ENCODE measurements around the gene ASIC4.

Gene ASIC4

GRCh38 chr2:219559156-219559915 is 45.1 kb downstream of the ASIC4 start:
- H3K36me3 ChIP-seq (ENCODE audit: control insufficient read depth, insufficient read depth, low read length), result no peaks in the 10 kb centered on the region

GRCh38 chr2:219560037-219560892 is 46.0 kb downstream of the ASIC4 start:
- Histone ChIP-seq H3K36me3 (ENCODE audit: control insufficient read depth, insufficient read depth, low read length) (no peaks in the 10 kb centered on the region), H3K27ac (ENCODE audit: low read depth, low read length) (no peak overlapping the region), H3K4me3 (ENCODE audit: low read length) (no peak overlapping the region), H3K27me3 (ENCODE audit: control insufficient read depth, insufficient read depth, low read length) (no peaks in the 10 kb centered on the region), H3K4me1 (ENCODE audit: control insufficient read depth, insufficient read depth, low read length) (no peaks in the 10 kb centered on the region), H3K9ac (ENCODE audit: low read length) (no peak overlapping the region)

More at GRCh38 chr2:219559156-219559915, 45.1 kb downstream of the ASIC4 start:
- Histone ChIP-seq H3K4me1 (ENCODE audit: control insufficient read depth, insufficient read depth, low read length) (no peaks in the 10 kb centered on the region), H3K27ac (ENCODE audit: low read depth, low read length) (no peak overlapping the region), H3K27me3 (ENCODE audit: control insufficient read depth, insufficient read depth, low read length) (no peaks in the 10 kb centered on the region), H3K9ac (ENCODE audit: low read length) (no peak overlapping the region), H3K4me3 (ENCODE audit: low read length) (no peak overlapping the region)

GRCh38 chr2:219560893-219561178 is 46.6 kb downstream of the ASIC4 start:
- no peak overlapping the region for H3K4me3 ChIP-seq (ENCODE audit: low read length)
- no peak overlapping the region for H3K9ac ChIP-seq (ENCODE audit: low read length)
- H3K27ac ChIP-seq (ENCODE audit: low read depth, low read length), result no peak overlapping the region
- H3K36me3 ChIP-seq (ENCODE audit: control insufficient read depth, insufficient read depth, low read length), result no peaks in the 10 kb centered on the region
- H3K4me1 ChIP-seq (ENCODE audit: control insufficient read depth, insufficient read depth, low read length), result no peaks in the 10 kb centered on the region
- H3K27me3 ChIP-seq (ENCODE audit: control insufficient read depth, insufficient read depth, low read length), result no peaks in the 10 kb centered on the region

GRCh38 chr2:219561179-219562048 is 47.1 kb downstream of the ASIC4 start:
- Histone ChIP-seq H3K9ac (ENCODE audit: low read length) (no peak overlapping the region), H3K4me1 (ENCODE audit: control insufficient read depth, insufficient read depth, low read length) (no peaks in the 10 kb centered on the region), H3K4me3 (ENCODE audit: low read length) (no peak overlapping the region), H3K27ac (ENCODE audit: low read depth, low read length) (no peak overlapping the region), H3K27me3 (ENCODE audit: control insufficient read depth, insufficient read depth, low read length) (no peaks in the 10 kb centered on the region), H3K36me3 (ENCODE audit: control insufficient read depth, insufficient read depth, low read length) (no peaks in the 10 kb centered on the region)

- Histone ChIP-seq H3K27me3 (ENCODE audit: control insufficient read depth, insufficient read depth, low read length) (no peaks in the 10 kb centered on the region), H3K27ac (ENCODE audit: low read depth, low read length) (no peak overlapping the region), H3K9ac (ENCODE audit: low read length) (no peak overlapping the region), H3K4me1 (ENCODE audit: control insufficient read depth, insufficient read depth, low read length) (no peaks in the 10 kb centered on the region), H3K4me3 (ENCODE audit: low read length) (no peak overlapping the region), H3K36me3 (ENCODE audit: control insufficient read depth, insufficient read depth, low read length) (peaks cover 3% of the 10 kb centered on the region)
Observed at GRCh38 chr2:219562049-219563020, 48.1 kb downstream of the ASIC4 start.

- Histone ChIP-seq H3K36me3 (ENCODE audit: control insufficient read depth, insufficient read depth, low read length) (peaks cover 3% of the 10 kb centered on the region), H3K27me3 (ENCODE audit: control insufficient read depth, insufficient read depth, low read length) (no peaks in the 10 kb centered on the region), H3K9ac (ENCODE audit: low read length) (no peak overlapping the region), H3K4me3 (ENCODE audit: low read length) (no peak overlapping the region), H3K4me1 (ENCODE audit: control insufficient read depth, insufficient read depth, low read length) (no peaks in the 10 kb centered on the region), H3K27ac (ENCODE audit: low read depth, low read length) (no peak overlapping the region)
Observed at GRCh38 chr2:219563271-219563928, 49.1 kb downstream of the ASIC4 start.

DNA sequence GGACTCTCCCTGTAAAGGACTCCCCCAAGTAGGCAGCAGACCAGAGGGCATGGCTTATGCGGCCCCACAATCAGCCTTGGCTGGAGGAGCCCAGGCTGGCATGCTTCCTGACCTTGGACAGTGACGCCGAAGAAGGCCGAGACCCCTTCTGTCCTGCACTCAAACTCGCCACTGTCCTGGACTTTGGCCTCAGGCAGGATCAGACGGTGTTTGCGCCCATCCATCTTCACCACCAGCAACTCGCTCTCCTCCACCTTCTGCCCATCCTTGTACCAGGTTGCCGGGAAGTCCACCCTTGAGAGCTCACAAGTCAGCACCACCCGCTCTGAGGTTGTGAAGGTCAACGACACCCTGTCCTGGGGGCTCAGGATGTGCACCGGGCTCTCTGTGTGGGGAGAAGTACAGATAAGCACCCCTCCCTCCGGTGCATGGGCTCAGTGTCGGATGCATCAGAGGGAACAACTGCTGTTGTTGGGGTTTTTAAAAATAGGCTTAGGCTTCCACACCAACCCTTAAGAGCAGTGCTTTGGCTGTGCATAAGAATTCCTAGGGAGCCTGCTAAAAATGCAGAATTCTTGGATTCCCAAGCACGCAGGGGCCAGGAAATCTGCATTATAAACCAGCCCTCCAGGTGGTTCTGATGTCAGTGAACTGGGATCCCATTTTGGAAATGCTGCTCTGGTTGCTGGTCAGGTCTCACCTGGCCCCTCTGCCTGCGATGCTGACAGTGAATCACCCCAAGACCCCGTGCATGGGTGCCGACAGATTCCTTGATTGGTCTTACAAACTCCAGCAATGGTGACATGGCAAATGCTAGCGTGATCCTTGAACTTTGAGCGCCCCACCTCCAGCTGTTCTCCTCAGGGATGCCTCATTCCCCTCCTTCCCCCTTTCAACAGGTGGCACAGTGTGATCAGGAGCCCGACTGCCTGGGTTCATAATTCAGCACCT is 51.1 kb downstream of the ASIC4 start:
- Histone ChIP-seq H3K36me3 (ENCODE audit: control insufficient read depth, insufficient read depth, low read length) (peaks cover 3% of the 10 kb centered on the region), H3K27me3 (ENCODE audit: control insufficient read depth, insufficient read depth, low read length) (no peaks in the 10 kb centered on the region), H3K4me1 (ENCODE audit: control insufficient read depth, insufficient read depth, low read length) (no peaks in the 10 kb centered on the region), H3K4me3 (ENCODE audit: low read length) (no peak overlapping the region), H3K27ac (ENCODE audit: low read depth, low read length) (no peak overlapping the region), H3K9ac (ENCODE audit: low read length) (no peak overlapping the region)

- H3K36me3 ChIP-seq (ENCODE audit: control insufficient read depth, insufficient read depth, low read length), result peaks cover 3% of the 10 kb centered on the region
- H3K4me3 ChIP-seq (ENCODE audit: low read length), result no peak overlapping the region
- peaks cover 1% of the 10 kb centered on the region for H3K4me1 ChIP-seq (ENCODE audit: control insufficient read depth, insufficient read depth, low read length)
- no peak overlapping the region for H3K9ac ChIP-seq (ENCODE audit: low read length)
- no peak overlapping the region for H3K27ac ChIP-seq (ENCODE audit: low read depth, low read length)
- H3K27me3 ChIP-seq (ENCODE audit: control insufficient read depth, insufficient read depth, low read length), result no peaks in the 10 kb centered on the region
Observed at GRCh38 chr2:219566640-219567039, 52.4 kb downstream of the ASIC4 start.

DNA sequence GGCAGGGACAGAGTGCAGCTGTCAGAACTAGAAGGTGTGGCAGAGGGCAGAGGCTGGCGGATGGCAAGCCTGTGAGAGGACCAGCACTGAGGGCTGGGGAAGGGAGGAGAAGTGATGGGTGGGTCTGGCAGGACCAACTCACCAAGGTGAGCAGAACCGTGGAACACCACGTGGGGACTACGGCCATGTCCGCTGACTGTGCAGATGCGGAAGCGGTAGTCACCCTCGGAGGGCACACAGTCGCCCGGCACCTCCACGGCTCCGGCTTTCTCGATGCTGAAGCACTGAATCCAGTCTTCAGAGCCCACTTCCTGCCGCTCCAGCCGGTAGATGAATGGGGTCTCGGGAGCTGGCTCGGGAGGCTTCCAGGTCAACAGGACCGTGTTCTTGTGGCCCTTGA is 52.8 kb downstream of the ASIC4 start:
- no peak overlapping the region for H3K9ac ChIP-seq (ENCODE audit: low read length)
- H3K4me3 ChIP-seq (ENCODE audit: low read length), result no peak overlapping the region
- H3K27ac ChIP-seq (ENCODE audit: low read depth, low read length), result no peak overlapping the region
- H3K27me3 ChIP-seq (ENCODE audit: control insufficient read depth, insufficient read depth, low read length), result no peaks in the 10 kb centered on the region
- H3K4me1 ChIP-seq (ENCODE audit: control insufficient read depth, insufficient read depth, low read length), result peaks cover 4% of the 10 kb centered on the region
- peaks cover 3% of the 10 kb centered on the region for H3K36me3 ChIP-seq (ENCODE audit: control insufficient read depth, insufficient read depth, low read length)

DNA sequence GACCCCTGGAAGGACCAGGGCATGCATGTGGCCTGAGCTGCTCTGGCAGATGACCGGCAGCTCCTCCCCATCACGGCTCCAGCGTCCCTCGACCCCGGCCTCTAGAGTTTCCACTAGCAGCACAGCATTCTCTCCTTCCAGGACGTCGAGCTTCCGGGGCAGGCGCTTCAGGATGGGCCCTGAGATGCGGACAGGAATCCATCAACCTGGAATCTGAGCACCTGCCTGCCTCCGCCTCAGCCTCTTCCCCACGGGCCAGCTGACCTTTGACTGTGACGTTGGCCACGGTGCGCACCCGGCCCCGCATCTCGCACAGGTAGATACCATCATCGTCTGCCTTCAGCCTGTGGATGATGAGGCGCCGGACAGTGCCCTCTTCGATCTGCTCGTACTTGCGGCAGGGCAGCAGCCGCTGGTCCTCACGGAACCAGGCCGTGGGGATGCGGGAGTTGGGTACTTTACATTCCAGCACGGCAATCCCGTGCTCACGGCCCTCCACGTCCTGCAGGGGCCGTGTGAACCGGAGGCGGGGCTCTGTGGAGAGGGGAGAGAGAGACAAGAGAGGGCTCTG is 53.6 kb downstream of the ASIC4 start:
- H3K36me3 ChIP-seq (ENCODE audit: control insufficient read depth, insufficient read depth, low read length), result peaks cover 3% of the 10 kb centered on the region
- no peaks in the 10 kb centered on the region for H3K27me3 ChIP-seq (ENCODE audit: control insufficient read depth, insufficient read depth, low read length)
- H3K4me1 ChIP-seq (ENCODE audit: control insufficient read depth, insufficient read depth, low read length), result peaks cover 4% of the 10 kb centered on the region
- no peak overlapping the region for H3K4me3 ChIP-seq (ENCODE audit: low read length)
- H3K27ac ChIP-seq (ENCODE audit: low read depth, low read length), result no peak overlapping the region
- no peak overlapping the region for H3K9ac ChIP-seq (ENCODE audit: low read length)

All from rectal smooth muscle tissue (tissue), 1 donor.